GM12872 (cell line): ENCODE data around the gene ACTA2.
A peak's percentile ranks its signal among the peaks of the same experiment; 100 is the strongest.

ENCODE experiments used
- TF ChIP-seq, protein P1 (sequence below): IDR thresholded peaks from 3 replicates; pipeline ENCODE4 v1.5.1; 2011; ENCODE audit warnings: low read depth, mild to moderate bottlenecking, low read length, moderate library complexity; ENCODE audit not compliant: insufficient read depth

Gene ACTA2

DNA sequence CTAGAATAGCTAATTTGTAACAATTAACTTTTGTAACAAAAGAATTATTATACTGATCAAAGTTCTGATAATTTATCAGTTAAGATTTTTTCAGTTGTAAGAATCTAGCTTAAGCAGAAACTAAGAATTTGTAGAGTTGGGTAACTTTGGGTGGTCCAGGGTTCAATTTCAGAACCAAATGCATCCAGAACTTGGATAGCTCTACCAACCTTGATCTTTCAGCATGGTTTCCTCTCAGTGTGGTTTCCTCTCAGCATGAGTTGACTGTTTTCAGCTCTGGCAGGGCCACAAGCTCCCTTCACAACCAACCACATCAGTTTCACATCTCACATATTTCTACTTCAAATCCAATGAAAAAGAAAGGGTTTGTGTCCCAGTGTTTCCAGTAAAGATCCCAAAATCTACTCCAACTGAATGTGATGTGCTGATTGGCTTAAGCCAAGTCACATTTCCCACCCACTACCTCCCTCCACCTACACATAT lies 34.7 kb upstream of the ACTA2 start:
- TF ChIP-seq, protein P1, sequence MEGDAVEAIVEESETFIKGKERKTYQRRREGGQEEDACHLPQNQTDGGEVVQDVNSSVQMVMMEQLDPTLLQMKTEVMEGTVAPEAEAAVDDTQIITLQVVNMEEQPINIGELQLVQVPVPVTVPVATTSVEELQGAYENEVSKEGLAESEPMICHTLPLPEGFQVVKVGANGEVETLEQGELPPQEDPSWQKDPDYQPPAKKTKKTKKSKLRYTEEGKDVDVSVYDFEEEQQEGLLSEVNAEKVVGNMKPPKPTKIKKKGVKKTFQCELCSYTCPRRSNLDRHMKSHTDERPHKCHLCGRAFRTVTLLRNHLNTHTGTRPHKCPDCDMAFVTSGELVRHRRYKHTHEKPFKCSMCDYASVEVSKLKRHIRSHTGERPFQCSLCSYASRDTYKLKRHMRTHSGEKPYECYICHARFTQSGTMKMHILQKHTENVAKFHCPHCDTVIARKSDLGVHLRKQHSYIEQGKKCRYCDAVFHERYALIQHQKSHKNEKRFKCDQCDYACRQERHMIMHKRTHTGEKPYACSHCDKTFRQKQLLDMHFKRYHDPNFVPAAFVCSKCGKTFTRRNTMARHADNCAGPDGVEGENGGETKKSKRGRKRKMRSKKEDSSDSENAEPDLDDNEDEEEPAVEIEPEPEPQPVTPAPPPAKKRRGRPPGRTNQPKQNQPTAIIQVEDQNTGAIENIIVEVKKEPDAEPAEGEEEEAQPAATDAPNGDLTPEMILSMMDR, result no peak

- TF ChIP-seq, protein P1, result peak; percentile 46
These were observed 34.1 kb upstream of the ACTA2 start for GRCh38 chr10:88986549-88987242.

GRCh38 chr10:88984525-88984924 lies 32.0 kb upstream of the ACTA2 start:
- TF ChIP-seq, protein P1, result no peak

DNA sequence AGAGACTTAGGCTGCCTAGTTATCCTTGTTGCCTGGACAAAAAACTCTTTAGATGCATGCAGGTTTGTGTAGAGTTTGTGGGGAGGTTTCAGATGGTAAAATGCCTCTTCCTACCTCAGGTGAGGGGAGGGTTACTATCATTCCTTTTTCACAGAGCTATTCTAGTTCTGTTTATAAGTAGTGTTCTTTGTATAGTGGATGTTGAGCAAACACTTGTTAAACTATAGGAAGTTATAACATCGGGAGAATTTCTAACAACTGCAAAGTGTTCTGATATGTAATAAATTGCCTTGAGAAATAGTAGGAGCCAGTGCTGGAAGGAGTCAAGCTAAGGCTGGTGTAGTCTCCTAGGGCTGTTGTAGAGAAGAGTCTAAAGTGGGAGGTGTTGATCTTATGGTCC lies 31.4 kb upstream of the ACTA2 start:
- TF ChIP-seq, protein P1, result no peak

DNA sequence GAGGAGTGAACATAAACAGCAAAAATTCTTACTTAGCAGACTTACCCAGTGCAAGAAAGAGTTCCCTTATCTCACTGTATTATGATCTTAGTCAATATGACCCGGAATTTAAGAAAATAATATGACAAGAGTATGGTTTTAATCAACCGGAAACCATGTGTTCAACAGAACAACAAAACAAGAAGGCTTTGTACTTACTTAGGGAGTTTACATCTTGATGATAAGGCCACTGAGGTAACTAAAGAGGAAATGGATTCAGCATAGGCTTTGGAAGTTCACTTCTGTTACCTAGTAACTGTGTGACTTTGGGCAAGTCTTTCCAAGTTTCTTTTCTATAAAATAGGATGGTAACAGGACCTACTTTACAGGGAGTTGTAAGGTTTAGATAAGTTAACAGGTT lies 30.6 kb upstream of the ACTA2 start:
- TF ChIP-seq, protein P1, result no peak

GRCh38 chr10:88982366-88982765 lies 29.8 kb upstream of the ACTA2 start:
- TF ChIP-seq, protein P1, result no peak

DNA sequence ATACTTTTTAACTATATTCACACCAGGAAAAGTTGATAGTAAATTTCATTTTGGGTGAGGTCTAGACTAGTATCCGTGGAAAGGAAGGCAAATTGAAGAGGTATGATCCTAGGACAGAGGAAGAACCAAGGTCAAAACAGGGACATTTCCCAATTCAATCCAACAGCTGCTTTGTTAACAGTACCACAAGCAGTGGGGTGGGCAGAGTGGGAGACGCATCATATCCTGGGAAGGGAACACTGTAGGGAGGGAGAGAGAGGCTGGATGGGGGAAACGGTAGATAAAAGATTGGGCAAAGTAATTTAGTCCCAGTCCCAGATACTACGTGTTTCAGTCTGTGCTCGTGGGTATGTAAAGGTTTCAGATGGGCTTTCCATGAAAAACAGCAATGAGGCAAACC lies 28.9 kb upstream of the ACTA2 start:
- TF ChIP-seq, protein P1, result no peak
